Stimulated activated CD8-positive, alpha-beta memory T cell treated with anti-CD3 and anti-CD28 coated beads, Interleukin-7, amount 100 ng/mL, for 4 hours (primary cell): Measurements from ENCODE around the gene FRMPD2.
"Not testable (repeated sequence)": the region's sequence is repeated elsewhere in the genome, so short reads cannot be mapped to it uniquely, and the experiment has no call there.

Experiments
- DNase-seq, 2 donors: peaks; one replicate each; pipeline ENCODE4 v3.0.0-alpha.2; 2020; ENCODE audit warnings: low read depth in 2 of 2

The FRMPD2 gene

DNA sequence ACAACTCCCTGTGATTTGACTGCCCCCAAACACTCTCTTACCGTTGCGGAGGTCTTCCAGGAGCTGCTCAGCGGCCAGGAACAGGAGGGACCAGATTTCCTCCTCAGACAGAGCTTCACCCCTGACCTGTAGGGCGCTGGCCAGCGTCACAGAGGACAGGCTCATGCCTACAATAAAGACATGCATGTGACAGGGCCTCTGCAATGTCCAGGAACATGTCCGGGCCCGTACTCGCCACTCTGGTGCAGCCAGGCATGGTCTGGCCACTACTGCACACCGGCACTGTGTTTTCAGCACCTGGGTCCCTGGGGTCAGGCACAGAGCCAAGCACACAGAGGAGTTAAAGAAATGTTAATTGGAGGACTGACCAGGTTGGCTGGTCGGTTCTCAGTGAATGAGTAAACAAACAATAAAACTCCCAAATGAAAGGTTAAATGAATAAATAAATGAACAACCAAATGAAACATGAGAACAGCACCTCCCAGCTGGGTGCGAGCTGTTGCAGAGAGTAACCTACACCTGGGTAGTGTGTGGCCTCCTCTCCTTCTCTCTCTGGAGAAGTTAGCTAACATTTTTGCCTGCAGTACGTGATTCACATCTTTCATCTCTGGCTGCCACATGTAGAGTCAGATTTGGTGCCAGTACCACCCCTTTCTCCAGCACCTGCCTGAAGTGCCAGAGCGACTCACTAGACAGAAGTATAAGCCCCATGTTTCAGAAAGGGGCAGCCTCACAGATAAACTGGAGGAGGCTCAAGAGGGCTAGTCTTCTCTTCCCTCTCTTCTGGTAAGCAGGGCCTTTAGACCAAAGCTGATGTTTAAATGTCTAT lies 22.8 kb downstream of the FRMPD2 start:
- no peak for DNase-seq

DNA sequence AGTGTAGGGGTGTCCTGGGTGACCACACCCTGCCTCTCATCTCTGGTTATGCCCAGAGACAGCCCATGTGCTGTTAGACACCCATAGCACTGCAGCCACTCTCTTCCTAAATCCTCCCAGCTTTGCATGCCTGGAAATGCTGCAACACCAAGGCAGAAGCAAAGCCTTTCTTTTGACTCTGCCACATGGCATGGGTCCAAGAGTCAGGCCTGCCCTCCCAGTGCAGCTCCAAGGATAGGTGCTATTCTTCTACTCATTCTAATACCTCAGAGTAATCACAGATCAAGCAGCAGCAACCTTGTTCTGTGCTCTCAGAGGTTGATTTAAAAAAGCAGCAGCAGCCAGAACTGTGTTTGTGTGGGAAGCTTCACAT lies 23.4 kb downstream of the FRMPD2 start:
- no peak for DNase-seq

DNA sequence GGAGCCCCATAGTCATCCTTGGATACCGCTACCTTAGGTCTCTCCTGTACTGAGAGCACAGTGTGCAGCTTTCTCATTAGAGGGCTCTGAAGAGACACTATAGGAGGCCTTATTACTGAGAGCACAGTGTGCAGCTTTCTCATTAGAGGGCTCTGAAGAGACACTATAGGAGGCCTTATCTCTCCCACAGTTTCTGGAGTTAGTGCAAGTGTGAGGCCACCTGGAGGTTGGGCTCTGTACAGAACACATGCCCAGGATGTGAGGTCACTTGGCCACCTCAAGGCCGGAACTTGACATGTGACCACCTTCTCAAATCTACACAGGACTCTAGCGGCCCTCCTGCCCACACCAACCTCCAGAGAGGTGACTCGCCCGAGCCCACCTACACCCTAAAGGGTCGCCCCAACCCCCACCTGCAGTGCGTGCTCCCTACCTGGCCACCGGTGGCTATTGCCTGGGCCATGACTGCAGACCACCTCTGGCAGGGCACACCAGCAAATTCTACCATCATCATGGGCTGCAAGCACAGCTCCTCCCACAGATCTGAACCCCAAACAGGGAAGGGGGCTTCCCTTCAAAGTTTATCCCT lies 24.6 kb downstream of the FRMPD2 start:
- DNase-seq: no peak

DNA sequence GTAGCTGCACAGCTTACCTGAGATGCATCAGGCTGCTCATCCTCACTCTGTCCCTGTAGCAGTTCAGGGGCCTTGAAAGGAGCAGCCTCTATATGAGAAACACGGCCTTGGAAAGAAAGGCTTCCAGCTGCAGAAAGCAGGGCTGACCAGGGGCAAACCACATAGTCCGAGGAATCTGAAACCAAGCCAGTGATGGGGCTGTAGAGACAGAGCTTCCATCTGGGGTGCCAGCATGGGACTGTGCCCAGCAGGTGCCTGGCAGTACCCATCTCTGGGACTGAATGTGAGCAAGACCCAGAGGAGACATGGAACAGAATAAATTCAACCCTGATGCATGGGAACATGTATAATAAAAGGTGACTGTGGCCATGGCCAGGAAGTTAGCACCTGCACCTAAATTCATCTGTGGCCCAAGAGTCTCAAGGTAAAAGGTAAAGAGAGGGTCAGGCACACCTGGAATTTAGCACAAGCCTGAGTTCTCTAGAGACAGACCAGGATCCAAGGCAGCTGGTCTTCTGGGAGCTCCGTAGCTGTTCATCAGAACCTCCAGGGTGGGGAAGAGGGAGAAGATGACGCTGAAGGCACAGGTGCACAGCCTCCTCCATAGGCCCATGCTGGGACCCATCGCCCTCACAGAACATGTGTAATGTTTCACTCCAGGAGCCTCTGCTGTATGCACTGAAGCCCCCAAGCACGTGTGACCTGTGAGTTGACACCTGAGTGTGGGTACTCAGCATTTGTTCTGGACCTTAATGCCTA lies 25.3 kb downstream of the FRMPD2 start:
- DNase-seq: no peak

DNA sequence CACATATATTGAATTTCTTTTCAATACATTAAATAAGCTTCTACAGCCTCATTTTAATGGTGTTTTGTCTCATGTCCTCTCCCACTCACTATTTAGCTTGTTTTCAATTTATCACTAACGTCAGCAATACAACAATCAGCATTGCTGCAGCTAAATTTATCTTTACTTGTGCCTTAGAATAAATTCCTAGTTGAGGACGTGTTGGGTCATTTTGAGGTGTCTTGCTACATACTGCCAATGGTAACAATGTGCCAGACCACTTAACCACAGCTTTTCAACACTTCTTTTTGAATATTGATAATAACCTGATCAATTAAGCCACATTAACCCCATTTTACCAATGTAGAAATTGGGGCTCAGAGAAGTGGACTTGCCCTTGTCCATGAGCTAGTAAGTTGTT lies 26.0 kb downstream of the FRMPD2 start:
- DNase-seq: no peak

DNA sequence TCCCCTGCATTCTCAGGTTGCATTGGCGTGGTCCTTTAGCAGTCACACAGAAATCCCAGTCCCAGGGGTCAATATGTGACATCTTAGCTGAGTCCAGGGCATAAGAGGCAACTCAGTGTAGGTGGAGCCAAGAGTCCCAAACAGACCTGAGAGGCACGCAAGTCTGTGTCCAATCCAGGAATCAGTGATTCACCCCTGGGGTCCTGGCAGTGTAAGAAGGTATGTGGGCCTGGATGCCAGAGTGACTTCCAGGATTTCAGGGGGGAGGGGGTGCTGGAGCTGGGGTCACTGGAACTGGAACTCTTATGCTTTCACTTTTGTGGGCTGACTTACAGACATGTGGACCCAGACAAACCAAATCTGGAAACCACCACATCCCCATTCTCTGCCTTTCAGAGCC lies 26.8 kb downstream of the FRMPD2 start:
- DNase-seq: no peak

DNA sequence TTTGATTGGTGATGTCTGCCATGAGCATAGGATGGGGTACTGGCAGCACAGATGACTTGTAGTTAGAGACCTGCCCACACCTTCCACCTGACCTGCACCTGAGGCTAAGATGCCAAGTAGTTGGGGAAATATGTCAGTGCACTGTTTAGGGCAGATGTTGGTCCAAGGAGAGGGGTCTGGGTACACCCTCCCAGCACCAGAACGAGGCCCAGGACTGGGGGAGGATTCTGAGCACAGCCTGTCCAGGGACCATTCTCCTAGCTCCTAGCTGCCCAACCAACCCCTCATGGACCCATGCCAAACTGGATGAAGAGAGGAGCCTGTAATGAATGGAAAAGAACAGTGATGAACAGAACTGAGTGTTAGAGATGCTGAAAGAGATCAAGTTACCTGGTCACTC lies 28.0 kb downstream of the FRMPD2 start:
- DNase-seq: no peak

DNA sequence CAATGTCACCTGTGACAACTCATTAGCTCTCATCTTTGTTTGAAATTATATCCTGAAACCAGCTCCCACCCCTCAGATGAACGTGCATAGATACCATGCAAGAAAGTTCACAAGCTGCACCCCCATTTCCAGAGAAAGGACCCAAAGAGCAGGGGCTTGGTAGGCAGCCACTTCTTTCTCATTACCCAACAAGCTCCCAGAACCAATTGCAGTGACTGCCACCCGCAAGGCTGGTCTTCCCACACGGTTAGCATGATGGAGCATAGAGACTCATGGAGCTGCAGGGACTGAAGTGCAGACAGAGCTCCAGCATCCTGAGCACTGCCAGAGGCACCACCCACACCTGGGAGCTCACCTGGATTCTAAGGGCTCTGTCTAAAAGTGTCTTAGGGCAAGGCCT lies 28.5 kb downstream of the FRMPD2 start:
- no peak for DNase-seq

DNA sequence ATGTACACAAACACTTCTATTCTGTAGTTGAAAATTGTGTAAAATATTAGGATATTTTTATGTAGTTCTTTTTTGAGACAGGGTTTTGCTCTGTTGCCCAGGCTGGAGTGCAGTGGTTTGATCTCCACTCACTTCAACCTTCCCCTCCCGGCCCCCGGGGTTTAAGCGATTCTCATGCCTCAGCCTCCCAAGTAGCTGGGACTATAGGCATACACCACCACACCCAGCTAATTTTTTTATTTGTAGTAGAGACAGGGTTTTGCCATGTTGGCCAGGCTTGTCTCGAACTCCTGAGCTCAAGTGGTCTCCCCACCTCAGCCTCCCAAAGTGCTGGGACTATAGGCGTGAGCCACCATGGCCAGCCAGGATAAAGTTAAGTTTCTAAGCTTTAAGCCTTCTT lies 30.6 kb downstream of the FRMPD2 start:
- DNase-seq: not testable (repeated sequence)

DNA sequence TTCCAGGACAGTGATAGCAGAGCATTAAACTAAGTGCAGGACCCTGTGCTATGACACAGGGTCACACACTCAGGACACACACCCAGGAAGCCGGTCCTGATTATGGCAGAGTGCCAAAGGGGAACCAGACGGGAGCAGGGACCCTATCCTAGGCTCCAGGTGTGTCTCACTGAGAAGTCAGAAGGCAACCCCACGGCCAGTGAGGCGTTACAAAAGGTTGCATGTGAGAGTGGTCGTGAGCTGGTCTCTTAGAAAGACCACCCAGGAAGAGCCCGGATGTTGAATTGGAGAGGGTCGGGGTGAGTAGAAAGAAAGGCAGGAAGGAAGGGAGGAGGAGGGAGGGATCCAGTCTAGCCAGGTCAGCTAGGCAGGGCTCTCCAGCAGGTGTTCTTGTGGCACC lies 31.0 kb downstream of the FRMPD2 start:
- no peak for DNase-seq

DNA sequence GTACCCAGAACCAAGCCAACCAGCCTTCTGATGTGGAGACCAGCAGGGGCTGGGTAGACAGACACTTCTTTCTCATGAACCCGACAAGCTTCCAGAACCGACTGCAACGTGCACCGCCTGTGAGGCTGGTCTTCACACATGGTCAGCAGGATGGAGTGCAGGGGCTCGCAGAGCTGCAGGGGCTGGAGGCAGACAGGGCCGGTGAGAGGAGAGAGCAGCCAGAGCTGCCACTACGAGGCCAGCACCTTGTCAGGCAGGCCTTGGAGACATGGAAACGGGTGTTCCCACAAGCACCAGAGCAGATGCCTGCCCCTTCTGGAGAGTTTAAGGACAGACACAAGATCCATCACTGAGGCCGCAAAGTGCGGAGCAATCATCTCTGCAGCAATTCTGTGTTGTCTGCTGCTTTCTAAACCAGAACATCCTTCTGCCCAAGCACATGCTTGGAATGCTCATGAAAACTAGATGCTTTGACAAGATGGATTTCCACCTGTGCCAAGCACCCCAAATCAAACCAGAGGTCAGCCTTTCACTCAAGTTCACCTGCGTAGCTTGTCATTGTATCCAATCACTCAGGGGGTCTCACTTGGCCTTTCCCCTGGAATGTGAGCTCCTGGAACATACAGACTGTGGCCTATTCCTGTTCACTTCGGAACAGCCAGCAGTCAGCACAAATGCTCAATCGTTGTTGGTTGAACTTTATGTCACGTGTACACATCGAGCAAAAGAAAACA lies 32.2 kb downstream of the FRMPD2 start:
- no peak for DNase-seq

DNA sequence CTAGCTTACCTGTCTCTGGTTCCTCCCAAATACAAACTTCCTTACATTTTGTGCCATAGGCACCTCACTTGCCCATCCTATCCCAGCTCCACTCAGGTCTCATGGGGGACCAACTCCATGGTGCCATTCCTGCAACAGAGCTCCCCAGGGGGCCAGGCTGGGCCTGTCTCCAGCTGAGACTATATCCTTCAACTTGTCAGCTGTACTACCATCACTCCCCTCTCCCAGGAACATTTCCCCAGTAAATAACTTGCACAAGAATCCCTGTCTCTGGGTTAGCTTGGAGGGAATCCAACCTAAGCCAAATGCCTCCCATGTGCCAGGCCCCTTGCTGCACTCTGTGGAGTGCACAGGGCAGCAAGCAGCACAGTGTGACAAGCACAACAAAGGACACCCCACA lies 33.2 kb downstream of the FRMPD2 start:
- DNase-seq: no peak

DNA sequence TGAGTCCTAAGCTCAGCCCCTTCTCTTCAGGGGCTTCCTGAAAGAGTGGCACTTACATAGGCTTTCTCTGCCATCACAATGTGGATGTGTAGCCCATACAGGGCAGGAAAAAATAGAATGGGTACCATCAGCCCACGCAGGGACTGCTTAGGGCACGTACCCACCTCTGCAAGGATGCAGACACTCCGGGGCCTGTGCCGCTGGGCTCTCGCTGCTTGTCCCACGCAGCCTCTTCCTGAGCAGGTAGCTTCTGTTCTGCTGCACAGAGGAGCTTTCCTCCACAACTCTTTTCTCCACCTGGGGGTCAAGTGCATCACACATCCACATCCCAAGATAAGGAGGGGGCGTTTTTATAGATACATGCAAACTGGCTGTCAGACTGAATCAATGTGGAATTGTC lies 34.3 kb downstream of the FRMPD2 start:
- no peak for DNase-seq

DNA sequence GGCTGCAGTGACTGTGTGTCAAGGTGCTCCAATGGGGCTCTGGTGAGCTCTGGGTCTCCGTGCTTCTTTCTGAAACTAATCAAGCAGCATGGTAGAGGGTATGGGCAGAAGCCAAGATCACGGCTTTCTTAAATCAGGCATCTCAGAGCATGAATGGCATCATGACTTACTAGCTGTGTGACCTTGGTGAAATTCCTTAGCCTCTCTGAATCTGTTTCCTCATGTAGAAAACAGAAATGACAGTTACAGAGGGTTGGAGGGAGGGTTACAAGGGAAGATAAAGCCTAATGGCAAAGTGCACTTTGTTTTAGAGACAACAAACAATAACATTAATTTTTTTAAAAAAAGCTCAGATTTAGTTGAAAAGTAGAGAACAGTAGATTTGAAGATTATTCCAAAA lies 34.9 kb downstream of the FRMPD2 start:
- no peak for DNase-seq

DNA sequence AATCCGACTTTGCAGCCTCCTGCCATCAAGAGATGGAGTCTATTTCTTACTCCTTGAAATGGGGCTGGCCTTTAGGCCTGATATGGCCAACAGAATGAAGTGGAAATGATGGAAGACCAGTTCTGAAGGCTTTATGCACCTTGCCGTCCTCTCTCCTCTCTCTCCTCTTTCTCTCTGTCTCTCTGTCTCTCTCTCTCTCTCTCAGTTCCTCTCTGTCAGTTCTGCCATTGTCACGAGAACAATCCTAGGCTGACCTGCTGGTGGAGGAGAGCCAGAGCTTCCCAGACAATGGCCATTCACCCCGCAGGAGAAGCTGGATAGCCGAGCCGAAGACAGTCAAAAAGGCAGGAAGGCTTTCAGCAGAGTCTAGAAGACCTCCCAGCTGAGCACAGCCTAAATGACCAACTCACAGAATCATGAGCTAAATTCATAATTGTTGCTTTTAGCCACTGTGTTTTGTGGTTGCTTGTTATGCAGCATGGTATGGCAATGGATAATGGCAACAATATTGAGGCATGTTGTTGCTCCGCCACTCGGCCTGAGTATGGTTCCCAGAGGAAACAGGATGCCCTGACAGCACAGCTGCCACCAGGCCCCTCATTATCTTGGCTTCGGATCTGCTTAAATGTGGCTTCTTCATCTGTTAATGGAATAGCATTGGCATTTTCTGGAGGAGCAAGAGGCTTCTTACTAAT lies 35.5 kb downstream of the FRMPD2 start:
- no peak for DNase-seq

DNA sequence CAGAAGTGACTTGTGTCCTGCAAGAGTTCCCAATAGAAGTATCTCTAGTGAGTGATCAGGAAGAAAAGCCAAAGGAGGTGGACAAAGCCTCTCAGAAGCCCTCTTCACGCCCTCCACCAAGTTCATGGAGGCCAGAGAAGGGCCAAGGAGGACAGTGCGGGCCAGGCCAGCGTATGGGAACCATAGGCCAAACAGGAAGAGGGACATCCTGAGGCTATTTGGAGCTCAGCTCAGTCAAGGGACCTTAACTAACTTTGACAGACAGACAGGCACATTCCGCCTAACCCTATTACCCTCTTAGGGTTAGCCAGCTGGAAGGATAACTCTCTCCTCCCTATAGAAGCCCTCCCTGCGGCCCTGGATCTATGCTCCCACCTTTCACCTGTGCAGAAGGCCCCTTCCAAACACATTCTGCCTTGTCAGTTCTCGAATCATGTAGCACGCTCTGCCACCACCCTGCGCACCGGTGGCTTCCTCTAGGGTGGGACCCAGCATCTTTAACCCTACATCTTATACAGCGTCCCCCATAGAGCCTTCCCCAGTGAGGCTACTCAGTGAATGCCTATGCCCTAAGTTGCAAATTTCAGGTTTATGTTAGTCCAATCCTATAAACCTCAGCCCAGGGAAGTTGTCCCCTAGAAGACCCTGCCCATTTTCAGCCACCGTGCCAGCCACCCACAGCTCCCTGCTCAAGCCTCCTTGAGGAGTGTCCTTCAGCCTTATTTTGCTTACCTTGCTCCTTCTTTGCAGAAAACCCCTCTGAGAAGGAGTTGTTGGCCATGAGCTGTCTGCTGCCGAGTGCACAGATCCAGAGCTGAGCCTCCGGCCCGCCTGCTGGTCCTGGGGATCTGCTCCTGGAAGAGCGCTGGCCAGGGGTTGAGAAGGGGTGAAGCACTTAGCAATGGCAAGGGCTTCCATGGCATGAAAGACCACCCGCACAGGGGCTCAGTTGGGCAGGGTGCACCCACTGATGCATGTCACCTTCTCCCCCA lies 36.9 kb downstream of the FRMPD2 start:
- no peak for DNase-seq

DNA sequence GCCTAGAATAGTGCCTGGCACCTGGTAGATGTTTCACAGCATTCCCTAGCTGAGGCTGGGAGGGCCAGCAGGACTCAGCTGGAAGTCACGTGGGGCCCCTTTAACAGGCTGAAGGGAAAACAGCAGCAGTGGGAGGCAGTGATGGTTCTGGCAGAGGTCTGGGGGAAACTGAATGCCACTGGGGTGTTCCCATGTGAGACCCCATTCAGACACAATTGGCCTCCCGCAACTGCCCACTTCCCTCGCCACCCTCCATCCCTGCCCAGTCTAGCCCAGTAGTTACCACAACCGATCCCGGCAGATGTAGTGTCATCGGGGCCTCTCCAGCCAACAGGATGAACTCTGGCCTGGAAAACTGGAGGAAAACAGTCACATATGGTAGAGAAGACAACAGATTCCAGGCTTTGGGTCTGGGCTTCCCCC lies 38.3 kb downstream of the FRMPD2 start:
- DNase-seq: no peak

DNA sequence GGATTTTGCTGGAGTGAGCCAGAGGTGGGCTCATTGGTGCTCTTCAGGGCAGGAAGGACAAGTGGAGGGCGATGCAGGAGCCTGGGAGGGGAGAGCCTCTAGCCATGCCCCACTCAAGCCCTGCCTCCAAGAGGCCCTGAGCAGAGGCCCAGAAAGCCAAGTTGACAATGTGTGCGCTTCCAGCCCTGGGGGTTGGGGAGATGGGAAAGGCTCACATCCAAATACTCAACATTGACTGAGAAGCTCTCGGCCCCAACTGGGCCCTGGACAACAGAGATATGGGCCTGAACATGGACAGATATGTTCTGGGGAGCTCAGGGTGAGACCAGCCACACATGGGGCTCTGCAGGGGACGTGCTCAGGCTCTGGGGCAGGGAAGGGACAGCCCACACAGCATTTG lies 39.0 kb downstream of the FRMPD2 start:
- no peak for DNase-seq

DNA sequence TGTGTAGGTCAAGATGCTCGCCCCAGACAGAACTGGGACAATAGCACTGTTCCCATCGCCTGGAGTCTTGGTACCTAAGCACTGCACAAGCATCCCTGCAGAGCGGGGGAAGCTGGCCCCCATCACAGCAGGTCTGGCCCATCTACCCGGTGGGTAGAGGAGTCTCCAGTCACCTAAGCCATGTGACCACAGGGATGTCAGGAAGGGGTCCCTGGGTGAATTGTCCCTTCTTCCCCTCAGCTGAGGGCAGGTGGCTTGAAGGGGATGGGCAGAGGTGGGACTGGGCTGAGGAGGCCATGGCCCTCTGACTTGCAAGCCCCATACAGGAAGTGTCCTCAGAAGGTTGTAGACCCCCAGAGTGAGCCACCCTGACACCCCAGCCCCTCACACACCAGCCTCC lies 39.7 kb downstream of the FRMPD2 start:
- DNase-seq: no peak

DNA sequence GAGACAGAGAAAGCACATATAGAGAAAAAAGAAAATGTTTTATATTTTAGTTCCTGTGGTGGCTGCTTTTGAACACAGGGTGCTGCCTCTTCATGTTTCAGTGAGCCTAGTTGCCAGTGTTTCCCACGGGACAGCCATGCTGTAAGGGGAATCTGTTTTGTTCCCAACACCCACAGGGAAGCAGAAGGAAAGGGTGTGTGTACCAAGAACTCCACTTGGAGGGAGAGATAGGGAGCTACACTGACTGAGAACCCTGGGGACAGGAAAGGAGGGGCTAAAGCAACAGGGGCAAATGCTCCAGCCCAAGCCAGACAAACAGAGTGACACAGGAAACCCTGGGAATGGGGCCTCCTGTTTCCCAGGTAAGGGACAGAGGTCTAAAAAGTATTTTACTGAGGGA lies 40.2 kb downstream of the FRMPD2 start:
- DNase-seq: no peak
